Left colon (tissue), 2 donors: ENCODE results near the gene TPD52L2. TPM values are rescaled to one million over a fixed set of nuclear protein-coding genes. Genes with fewer than 3 reads are reported as not detected.

Source experiments
- ATAC-seq: fragments of 200-7000 bp; cut with Tn5 transposase; one replicate; pipeline ENCODE4 v1.9.1; 2020; ENCODE audit warnings: mild to moderate bottlenecking, moderate library complexity
- DNase-seq, 2 donors: peaks; one replicate each; pipeline ENCODE4 v3.0.0-alpha.2; 2020
- intact Hi-C, 2 donors: fragments of 100-400 bp; cut with DNase I in 1 of 2; cut with micrococcal nuclease in 1 of 2; formaldehyde crosslinking; loops; one replicate each; pipeline versions ENCODE4 v1.11.2 to v1.14.0; 2022; cut with DNase I, micrococcal nuclease
- long read RNA-seq: library from polyadenylated mRNA; unstranded; transcript quantifications from one replicate; pipeline ENCODE4 v2.0.0, GENCODE V29; 2021
- total RNA-seq, 2 donors: library from RNA; stranded (reverse); fragmentation: NEBNext Ultra II Directional; extraction: Animal tissue kit (Norgen Biotek cat#: 25700); gene quantifications; one replicate each; pipeline ENCODE4 v1.2.1, GENCODE V29; 2021
- donor health status: DM: no; HTN: no; CAD: no.
- donor health status: DM: yes; HTN: yes; CAD: no.

Gene TPD52L2
- 10 to 100 TPM; 49.5 to 58.5 TPM for total RNA-seq
- long read RNA-seq, full-length matches to known transcripts: 102 of 129 reads
- long read RNA-seq, partial matches to known transcripts: 21 of 129 reads
- long read RNA-seq, other reads (novel, unspliced or antisense): 6 of 129 reads

DNA sequence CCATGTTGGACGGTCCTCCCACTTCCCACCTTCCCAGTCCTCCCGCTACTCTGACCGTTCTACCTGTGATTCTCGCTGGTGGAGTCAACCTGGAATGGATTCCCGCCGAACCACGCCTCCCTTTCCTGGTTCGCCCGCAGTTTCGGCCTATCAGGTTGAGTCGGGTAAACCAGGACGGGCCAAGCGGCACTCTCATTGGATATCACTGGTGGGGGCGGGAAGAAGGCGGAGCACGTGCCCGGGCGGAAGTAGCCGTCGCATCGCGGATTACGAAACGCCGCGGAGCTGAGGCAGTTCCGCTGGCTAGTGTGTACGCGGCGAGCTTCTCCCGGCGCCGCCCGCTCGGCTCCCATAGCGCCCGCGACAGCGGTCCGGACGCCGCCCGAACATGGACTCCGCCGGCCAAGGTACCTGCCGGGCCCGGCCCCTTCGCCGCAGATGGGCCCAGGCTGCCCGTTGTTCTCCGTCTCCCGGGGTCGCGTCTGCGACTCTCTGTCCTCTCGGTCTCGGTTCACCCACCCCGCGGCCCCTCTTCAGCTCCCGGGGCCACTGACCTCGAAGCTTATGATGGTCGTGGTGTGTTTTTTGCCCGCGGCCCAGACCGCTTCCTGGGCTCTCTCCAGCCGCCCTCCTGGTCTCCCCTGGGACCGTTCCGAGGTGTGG lies at the start of gene TPD52L2:
Gene TPD52L2 (plus strand): TSS at position 293 of the 663 bp plus-strand sequence. CDS start 96 bp downstream, at position 389.
- intact Hi-C loops: no loop called here
- DNase-seq (peak; percentile 98 to 99), ATAC-seq (peak; percentile 82)

DNA sequence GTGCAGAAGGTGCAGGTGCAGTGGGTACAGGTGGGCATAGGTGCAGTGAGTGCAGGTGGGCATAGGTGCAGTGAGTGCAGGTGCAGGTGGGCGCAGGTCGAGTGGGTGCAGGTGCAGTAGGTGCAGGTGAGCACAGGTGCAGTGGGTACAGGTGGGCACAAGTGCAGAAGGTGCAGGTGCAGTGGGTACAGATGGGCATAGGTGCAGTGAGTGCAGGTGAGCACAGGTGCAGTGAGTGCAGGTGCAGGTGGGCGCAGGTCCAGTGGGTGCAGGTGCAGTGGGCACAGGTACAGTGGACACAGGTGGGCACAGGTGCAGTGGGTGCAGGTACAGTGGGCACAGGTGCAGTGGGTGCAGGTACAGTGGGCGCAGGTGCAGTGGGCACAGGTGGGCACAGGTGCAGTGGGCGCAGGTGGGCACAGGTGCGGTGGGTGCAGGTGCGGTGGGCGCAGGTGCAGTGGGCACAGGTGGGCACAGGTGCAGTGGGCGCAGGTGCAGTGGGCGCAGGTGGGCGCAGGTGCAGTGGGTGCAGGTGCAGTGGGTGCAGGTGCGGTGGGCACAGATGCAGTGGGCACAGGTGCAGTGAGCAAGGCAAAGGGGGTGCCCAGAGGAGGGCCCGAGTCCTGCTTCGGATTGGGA lies 49.3 kb upstream of the TPD52L2 start:
- DNase-seq (no peak), ATAC-seq (no peak)
- intact Hi-C loops: no loop called here

DNA sequence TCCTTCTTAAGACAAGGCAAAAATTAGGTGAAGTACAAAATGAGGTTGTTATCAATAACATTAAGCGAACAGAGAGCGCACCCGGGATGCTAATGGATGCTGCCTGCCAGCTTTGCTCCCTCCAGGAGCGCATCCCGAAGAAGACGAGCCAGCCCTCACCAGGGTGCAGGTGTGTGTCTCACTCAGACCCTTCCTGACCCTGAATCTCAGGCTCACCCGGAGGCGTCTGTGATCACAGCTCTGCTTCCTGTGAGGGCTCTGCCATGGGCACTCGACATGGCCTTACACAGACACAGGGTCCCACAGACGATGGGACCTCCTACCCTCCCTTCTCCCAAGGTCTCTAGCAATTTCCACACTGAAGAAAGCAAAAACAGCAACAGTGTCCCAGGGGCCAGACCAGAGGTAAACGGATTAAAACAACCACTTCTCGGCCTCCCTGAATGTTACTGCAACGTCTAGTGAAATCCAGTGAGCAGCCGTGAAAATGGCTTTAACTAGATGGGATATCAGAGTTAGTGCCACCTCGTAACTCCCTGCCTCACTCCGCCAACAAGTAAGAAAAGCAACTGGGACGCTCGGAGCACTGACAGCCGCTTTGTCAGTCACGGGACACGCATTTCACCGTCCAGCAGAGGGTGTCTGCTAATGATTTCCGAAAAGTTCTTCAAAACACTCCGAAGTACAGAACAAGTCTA lies 45.7 kb upstream of the TPD52L2 start:
- ATAC-seq: peak; percentile 73
- intact Hi-C loops: no loop called here
- DNase-seq: peak in 1 of 2 donors; percentile 47

DNA sequence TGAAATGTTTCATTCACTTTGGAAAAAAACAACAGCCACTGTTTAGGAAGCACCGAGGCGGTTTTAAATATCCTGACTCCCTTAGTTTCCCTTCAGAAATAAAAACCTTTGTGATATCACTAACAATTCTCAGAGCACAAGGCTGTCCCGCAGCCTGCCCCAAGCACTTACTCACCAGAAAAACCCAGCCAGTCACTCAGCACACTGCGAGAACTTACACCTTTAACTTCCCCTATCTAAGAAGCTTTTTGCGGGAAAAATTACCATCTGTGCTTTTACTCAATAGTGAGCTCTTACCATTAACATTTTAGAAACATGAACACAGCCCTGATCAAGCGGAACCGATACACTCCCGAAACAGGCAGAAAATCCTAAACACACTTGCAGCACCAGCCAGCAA lies 43.3 kb upstream of the TPD52L2 start:
- intact Hi-C loops: no loop called here
- no peak for ATAC-seq
- no peak for DNase-seq

DNA sequence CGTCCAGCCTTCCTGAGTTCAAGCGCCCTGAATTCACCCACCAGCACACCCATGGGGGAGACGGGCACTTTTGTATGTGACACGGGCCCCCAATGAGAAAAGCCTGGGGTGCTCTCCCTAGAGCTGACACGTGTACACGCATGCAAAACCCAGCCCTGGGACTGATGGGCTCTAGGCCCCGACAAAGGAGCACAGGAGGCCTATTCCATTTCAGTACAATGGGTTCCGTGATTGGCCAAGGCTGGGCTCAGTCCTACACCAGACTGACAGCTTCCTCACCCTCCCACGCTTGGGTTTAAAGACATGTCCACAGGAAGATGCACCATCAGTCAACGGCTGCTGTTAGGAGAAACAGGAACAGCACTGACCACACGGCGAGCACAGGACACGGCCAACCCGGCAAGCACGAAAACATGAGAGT lies 42.8 kb upstream of the TPD52L2 start:
- peak; percentile 27 for ATAC-seq
- intact Hi-C loops: no loop called here
- DNase-seq: no peak

DNA sequence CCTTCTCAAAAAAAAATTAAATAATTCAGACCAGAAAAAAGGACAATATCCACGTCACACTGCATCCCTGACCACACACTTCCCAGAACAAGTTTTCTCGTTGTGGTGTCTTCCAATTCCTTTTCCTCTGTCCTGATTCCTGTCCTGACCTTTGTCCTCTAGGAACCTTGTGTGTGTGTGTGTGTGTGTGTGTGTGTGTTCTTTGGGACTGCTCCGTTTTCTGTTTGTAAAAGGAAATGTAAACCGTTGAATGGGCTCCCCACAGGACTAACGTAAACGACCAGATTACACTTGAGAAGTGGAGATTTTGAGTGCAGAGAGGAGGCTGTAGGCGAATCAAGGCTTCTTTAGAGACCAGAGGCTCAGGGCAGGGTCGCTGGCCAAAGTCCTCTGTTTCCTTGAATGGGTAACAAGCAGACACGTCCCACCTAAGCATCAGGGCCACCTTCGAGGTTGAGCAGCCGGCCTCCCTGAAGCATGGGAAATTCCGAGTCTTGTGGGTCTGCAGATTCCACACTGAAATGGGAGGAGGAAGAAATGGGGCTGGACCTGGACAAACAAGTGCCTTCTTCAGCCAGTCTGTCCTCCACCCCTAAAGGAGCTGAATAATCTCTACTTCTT lies 41.3 kb upstream of the TPD52L2 start:
- ATAC-seq (peak; percentile 59), DNase-seq (no peak)
- intact Hi-C loops: no loop called here

DNA sequence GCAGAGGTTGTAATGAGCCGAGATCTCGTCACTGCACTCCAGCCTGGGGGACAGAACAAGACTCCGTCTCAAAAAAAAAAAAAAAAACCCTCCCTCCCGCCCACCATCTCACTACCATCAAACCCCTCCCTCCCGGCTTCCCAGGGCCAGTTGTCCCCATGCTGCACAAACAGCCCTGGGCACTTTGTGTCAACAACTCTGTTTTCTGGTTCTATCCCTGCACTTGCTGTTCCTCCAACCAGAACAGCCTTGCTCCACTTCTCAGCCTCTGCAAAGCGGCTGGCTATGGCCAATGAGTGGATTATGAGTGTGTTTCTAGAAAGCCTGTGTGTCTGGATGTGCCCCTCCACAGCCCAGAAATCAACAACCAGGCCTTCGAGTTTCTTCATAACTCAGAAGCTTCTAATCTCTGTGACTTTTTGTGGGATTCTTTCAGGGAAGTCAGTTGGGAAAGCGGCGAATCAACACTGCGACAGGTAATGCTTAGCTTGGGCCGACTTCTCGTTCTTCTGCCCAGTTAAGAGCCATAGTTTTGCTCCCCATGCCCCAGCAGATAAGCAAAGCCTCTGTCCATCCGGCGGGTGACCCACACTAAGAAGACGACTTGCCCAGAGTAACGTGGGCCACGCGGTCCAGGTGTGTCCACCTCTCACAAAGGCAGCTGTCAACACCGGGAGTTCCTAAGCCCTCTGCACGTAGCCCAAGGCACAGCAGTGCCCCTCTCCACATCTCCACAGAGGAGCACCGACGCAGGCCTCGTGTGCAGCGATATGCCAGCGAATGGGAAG lies 39.5 kb upstream of the TPD52L2 start:
- no peak for DNase-seq
- no peak for ATAC-seq
- intact Hi-C loops: no loop called here

DNA sequence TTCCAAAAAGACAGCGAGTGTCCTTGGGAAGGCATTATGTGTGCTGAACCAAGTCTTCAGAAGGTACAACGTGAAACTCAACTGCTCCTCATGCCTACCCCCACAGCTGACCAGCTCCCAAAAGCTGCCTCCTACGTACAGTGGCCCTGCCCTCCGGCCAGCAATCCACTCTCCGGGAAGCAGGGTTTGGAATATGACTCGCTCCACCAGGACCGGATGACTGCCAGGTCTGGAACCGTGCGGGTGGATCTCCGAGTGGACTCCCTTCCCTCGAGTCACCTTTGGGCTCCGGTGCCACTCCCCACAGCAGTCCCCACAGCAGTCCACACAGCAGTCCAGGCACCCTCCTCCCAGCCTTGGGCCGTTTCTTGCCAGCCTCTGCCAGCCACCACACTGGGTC lies 38.3 kb upstream of the TPD52L2 start:
- no peak for DNase-seq
- no peak for ATAC-seq
- intact Hi-C loops: no loop called here

DNA sequence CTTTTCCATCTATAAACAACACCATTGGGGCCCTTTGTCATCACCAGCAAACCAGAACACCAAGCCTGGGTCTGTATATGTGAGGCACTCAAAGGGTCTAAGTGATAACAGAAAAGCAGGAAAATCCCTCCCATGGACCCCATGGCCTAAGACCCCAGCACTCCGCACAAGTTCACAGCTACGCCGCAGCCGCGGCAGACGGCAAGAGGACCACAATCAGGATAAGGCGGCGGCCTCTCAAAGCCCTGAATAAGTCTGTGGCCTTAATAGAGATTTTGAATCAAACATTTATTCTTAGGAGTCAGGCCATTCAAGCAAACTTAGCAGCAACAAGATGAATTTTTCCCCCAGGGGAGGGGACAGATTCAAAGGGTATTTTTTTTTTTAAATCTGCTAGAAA lies 36.9 kb upstream of the TPD52L2 start:
- ATAC-seq (no peak), DNase-seq (no peak)
- intact Hi-C loops: no loop called here

DNA sequence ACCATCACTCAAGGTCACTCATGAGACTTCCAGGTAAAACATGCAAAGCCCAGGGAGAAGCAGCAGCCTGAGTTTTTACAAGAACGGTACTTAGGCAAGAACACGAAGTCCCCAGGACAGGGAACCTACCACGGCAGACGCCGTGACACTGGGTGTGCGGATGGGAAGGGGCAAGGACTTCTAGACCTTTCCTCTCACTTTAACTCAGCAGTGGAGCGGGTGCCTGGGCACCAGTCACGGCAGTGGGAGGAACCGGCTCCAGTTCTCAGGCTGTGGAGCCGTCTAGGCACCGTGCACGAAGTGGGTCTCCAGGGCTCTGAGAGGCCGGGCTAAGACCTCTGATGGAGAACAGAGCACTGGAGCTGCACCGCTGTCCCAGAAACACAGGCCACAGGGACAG lies 36.5 kb upstream of the TPD52L2 start:
- no peak for ATAC-seq
- intact Hi-C loops: no loop called here
- DNase-seq: no peak

DNA sequence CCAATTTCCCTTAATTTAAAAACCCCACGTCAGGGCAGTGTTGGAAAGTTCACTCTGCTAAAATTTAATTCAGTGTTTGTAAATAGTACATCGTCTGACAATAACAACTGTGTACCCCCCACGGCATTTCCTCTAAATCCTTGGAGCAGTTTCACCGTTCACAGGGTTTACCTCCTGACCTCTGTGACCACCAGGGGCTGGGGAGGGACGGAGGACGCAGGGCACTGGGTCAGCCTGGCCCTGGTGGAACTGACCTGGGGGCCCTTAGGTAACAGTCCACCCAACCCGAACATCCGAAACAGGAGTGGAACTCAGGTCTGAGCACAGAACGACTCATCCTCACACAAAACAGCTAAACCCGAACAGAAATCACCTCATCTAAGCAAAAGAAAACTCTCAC lies 36.1 kb upstream of the TPD52L2 start:
- no peak for ATAC-seq
- intact Hi-C loops: no loop called here
- no peak for DNase-seq

DNA sequence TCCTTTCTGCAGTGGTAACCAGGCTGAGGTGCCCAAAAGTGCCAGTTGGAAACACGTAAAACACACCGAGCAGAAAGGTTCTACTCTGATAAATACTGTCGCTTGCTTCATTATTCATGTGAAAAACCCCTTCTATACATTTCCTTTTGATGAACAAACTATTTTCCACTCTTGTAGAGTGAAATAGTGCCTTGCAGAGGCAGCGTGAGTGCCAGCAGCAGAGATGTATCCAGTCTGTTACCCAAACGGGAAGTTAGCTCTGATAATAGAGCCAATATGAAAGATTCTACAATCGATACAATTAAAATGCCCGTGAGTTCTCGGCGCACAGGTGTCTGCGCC lies 35.5 kb upstream of the TPD52L2 start:
- no peak for DNase-seq
- ATAC-seq: no peak
- intact Hi-C loops: no loop called here

DNA sequence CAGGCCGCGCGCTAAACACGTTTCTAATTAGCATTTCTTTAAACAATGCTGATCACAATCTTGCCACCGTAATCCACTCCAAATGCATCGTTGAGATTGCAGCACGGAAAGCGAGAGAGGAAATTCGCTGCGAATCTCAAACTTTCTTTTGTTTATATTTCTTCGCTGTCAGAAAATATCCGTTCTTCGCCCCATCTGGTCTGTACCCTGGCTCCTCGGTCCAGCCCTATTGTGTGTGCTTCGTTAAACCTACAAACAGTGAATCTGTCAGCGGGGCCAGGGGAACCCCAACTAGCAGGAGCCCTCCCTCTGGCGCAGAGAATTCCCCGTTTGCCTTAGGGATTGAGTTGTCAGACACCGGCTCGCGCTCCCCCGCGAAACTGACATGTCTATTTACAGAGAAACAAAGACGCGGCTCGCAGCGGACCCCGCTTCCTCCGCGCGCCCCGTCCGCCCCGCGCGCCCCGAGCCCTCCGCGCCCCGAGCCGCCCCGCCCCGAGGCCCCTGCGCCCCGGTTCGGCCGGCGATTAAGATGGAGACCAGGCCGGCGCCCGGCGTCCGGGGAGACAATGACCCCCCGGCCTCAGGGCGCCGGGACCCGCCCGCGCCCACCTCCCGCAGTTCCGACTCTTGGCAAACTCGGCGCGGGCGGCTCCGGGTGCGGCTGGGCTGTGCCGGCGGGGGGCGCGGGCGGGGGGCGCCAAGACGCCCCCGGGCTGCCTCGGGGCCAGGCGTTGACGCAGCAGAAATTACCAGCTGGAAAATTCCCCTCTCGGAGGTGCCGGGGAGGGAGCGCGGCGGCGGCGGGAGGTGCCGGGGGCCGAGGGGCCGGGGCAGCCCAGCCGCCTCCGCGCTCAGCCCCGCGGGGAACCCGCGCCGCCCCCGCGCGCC lies 34.9 kb upstream of the TPD52L2 start:
- intact Hi-C loops: no loop called here
- no peak for DNase-seq

DNA sequence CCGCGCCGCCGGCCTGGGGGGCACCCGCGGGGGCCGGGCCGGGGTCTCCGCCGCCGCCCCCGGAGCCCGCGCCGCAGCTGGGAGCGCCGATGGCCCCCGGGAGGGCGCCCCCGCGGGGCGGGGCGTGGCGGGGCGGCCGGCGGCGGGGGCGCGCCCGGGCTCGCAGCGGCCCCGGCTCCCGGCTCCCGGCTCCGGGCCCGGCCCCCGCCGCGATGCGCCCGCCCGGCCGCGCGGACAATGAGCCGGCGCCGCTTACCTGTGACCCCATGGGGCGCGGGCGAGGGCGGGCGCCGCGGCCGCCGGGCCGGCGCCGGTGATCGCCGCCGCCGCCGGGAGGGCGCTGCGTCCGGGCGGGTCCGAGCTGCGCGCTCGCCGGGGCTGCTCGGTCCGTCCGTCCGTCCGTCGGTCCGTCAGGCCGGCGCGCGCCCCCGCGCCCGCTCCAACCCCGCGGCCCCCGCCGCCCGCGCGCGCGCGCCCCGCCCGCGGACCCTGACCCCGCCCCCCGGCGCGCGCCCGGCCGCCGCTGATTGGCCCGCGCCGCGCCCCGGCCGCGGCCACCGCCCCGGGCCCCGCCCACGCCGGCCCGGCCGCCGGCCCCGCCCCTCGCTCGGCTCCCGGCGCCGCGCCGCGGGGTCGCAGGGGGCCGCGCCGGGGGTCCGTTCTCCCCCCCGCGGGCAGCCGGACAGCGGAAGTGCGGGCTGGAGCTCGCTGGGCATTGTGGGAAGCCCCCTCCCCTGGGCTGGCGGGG lies 34.1 kb upstream of the TPD52L2 start, which contains the start of gene ZBTB46:
Gene ZBTB46 (minus strand): TSS at position 424 of the 748 bp plus-strand sequence. CDS start 40,507 bp downstream, outside the sequence.
- ATAC-seq (peak; percentile 51), DNase-seq (peak in 1 of 2 donors; percentile 70)
- intact Hi-C loops: no loop called here

More for the DNA sequence above, 34.9 kb upstream of the TPD52L2 start:
- ATAC-seq: no peak

DNA sequence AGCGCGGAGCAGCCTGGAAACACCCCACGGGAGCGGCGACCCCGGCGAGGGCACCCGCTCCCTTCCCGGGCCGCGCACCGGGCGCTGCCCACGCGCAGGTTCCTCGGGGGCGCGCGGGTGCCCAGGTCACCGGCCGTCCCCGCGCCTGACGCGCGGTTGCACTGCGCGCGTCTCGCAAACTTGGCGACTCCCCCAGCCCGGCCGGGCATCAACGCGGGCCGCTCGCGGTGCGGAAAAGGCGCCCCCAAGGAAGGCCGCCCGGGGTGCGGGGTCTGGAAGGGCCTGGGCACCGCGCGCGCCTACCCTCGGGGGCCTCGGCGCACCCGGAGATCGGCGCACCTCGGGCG lies 33.5 kb upstream of the TPD52L2 start:
- no peak for DNase-seq
- intact Hi-C loops: no loop called here

DNA sequence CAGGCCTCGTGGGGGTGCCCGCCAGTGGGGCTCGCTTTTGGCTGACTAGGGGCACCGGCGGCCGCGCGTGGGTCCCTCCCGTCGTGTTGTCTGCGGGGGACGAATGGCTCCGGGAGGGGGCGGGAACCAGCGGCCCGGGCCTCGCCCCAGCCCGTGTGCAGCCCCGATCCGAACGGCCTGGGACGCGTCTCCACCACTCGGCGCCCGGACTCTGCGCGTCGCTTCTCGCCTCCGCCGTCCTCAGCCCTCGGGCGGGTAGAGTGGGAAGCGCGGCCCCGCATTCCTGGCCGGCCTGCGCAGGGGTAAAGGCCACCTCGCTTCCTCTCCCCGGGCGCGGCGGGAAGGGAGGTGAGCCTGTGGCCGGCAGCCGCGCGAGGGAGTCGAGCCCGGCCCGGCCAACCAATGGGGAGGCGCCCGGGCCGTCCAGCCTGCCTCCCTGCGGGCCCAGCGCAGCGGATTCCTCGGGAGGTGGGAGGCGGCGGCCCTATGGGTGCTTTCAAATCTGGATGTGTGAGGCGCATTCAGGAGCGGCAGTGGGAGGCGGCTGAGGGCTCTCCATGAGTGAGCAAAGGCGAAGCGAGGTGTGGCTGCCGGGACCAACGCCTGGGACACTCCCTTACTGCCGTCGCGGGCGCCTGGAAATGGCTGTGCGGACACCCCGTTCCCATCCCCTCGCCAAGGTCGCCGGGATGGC lies 32.9 kb upstream of the TPD52L2 start:
- ATAC-seq (peak; percentile 65), DNase-seq (peak; percentile 60 to 72)
- intact Hi-C loops: no loop called here

More for the DNA sequence above, 33.5 kb upstream of the TPD52L2 start:
- ATAC-seq: peak; percentile 4
